HG02943 (cell line): Measurements from ENCODE around the gene RAB32.

ENCODE experiments used
- ATAC-seq: cut with Tn5 transposase; IDR thresholded peaks from one replicate; pipeline ENCODE4 v1.9.1; 2021; ENCODE audit warnings: mild to moderate bottlenecking, low read depth, moderate library complexity; ENCODE audit not compliant: unreplicated experiment

Gene RAB32

GRCh38 chr6:146581968-146582367 is 38.3 kb downstream of the RAB32 start:
- ATAC-seq = no peak

GRCh38 chr6:146582857-146583256 is 39.2 kb downstream of the RAB32 start:
- ATAC-seq = no peak

GRCh38 chr6:146583966-146584365 is 40.3 kb downstream of the RAB32 start:
- ATAC-seq = no peak

- no peak for ATAC-seq
These were observed 43.8 kb downstream of the RAB32 start for GRCh38 chr6:146587459-146587858.

GRCh38 chr6:146590492-146590891 is 46.9 kb downstream of the RAB32 start:
- ATAC-seq = no peak

GRCh38 chr6:146592451-146592850 is 48.8 kb downstream of the RAB32 start:
- ATAC-seq = no peak

- ATAC-seq = no peak
These were observed 50.4 kb downstream of the RAB32 start for GRCh38 chr6:146593986-146594385.

- ATAC-seq = no peak
These were observed 50.9 kb downstream of the RAB32 start for GRCh38 chr6:146594495-146594894.

- no peak for ATAC-seq
These were observed 52.5 kb downstream of the RAB32 start for GRCh38 chr6:146595972-146596731.

- no peak for ATAC-seq
These were observed 55.3 kb downstream of the RAB32 start, which contains the start of gene ADGB for GRCh38 chr6:146598772-146599405. TSS of gene ADGB (plus strand) at chr6:146598972. CDS start at chr6:146599041, 69 bp downstream.

- no peak for ATAC-seq
These were observed 57.7 kb downstream of the RAB32 start for GRCh38 chr6:146601352-146601751.

- no peak for ATAC-seq
These were observed 58.9 kb downstream of the RAB32 start for GRCh38 chr6:146602526-146602925.
